ENCODE results near the gene ROBO3. TPM values are rescaled to one million over a fixed set of nuclear protein-coding genes. Genes with fewer than 3 reads are reported as not detected.
A peak's percentile ranks its signal among the peaks of the same experiment; 100 is the strongest.

The ROBO3 gene
- total RNA-seq, 1 donor from 2014 or later, result 18.9 TPM

- Histone ChIP-seq H3K9me3 (no peaks in the 10 kb centered on the region), H3K4me3 (no peak overlapping the region), H3K27ac (no peak overlapping the region), H3K27me3 (peaks cover 8% of the 10 kb centered on the region), H3K36me3 (no peaks in the 10 kb centered on the region), H3K4me1 (peaks cover 13% of the 10 kb centered on the region)
- TF ChIP-seq POLR2AphosphoS5 (IDR thresholded peaks at IDR 0.05; ENCODE audit: insufficient read depth in 1 of 2, low read depth in 1 of 2), result no peak
- no peak for TF ChIP-seq CTCF (IDR thresholded peaks at IDR 0.05)
- TF ChIP-seq POLR2A (IDR thresholded peaks at IDR 0.05), result no peak
- intact Hi-C loops (cut with DNase I), result loop anchor here (5.0 kb wide), 2 partner anchors 79 to 164 kb away; partner anchors contain the start of genes SIAE and SPA17
- DNase-seq (ENCODE audit: extremely low spot score in 2 of 2), result peak in 1 of 2 donors; percentile 58
These were observed 29.3 kb upstream of the ROBO3 start for GRCh38 chr11:124835918-124836317.

- Histone ChIP-seq H3K27ac (no peak overlapping the region), H3K36me3 (no peaks in the 10 kb centered on the region), H3K27me3 (peaks cover 8% of the 10 kb centered on the region), H3K4me3 (no peak overlapping the region), H3K4me1 (peaks cover 13% of the 10 kb centered on the region), H3K9me3 (no peaks in the 10 kb centered on the region)
- no peak for TF ChIP-seq POLR2A (IDR thresholded peaks at IDR 0.05)
- TF ChIP-seq CTCF (IDR thresholded peaks at IDR 0.05), result no peak
- TF ChIP-seq POLR2AphosphoS5 (IDR thresholded peaks at IDR 0.05; ENCODE audit: insufficient read depth in 1 of 2, low read depth in 1 of 2), result no peak
- DNase-seq (ENCODE audit: extremely low spot score in 2 of 2), result peak in 1 of 2 donors; percentile 77
- intact Hi-C loops (cut with DNase I), result loop anchor here (5.0 kb wide), 2 partner anchors 80 to 165 kb away; partner anchors contain the start of genes SIAE and SPA17
These were observed 27.8 kb upstream of the ROBO3 start for GRCh38 chr11:124837491-124837856.

DNA sequence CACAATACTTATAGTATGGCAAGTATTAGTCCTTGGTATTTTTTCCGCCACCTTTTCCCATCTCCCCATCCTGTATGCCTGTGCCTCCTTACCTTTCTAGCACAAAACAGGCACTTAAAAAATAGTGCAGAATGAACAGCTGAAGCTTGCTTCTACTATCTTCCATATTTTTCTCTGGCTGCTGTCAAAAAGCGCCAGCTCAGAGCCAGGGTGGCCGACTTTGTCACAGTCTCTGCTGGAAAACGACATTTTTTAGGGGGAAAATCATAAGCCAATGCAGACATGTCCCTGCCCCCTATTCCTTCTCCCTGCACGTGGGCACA lies 26.5 kb upstream of the ROBO3 start:
- H3K9me3 ChIP-seq, result no peaks in the 10 kb centered on the region
- no peak overlapping the region for H3K4me3 ChIP-seq
- H3K27ac ChIP-seq, result no peak overlapping the region
- peaks cover 13% of the 10 kb centered on the region for H3K4me1 ChIP-seq
- H3K27me3 ChIP-seq, result peaks cover 8% of the 10 kb centered on the region
- intact Hi-C loops (cut with DNase I), result loop anchor here (5.0 kb wide), 2 partner anchors 81 to 166 kb away; partner anchors contain the start of genes SIAE and SPA17
- H3K36me3 ChIP-seq, result no peaks in the 10 kb centered on the region
- TF ChIP-seq POLR2A (IDR thresholded peaks at IDR 0.05) (no peak), CTCF (IDR thresholded peaks at IDR 0.05) (no peak), POLR2AphosphoS5 (IDR thresholded peaks at IDR 0.05; ENCODE audit: insufficient read depth in 1 of 2, low read depth in 1 of 2) (no peak)
- no peak for DNase-seq (ENCODE audit: extremely low spot score in 2 of 2)

DNA sequence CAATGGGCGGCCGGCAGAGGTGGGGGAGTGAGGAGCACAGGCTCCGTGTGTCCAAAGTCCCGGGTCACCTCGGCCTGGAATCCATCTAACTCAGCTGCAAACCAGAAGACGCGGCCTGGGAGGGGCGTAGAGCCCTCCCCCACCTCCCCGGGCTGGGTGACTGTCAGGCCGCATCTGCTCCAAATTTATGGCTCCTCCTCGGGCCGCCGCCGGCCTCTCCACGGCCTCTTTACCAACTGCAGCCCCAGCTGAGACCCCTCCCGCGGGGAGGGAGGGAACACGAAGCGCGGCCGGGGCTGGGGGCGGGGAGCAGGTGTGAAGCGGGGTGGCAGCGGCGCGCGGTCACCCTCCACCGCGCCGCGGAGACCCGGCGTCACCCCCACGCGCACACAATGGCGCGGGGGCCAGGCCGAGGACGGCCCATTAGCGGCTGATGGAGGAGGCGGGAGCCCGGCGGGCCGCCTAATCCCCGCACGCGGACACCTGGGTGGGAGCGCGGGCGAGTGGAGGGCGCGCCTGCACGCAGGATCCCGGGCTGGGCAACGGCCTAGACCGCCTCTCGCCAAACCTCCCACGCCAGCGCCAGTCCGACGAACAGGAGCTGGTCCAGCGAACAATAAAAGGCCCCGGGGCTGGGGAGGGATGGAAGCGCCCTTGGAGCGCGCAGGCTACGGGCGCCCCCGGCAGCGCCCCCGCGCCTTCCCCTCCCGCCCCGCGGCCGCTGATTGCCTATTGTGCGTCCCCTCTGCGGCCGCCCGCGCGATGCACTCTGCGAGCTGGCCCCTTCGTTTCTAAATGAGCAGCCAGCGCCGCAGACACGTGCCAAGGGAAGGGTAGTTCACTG lies 25.9 kb upstream of the ROBO3 start:
- DNase-seq (ENCODE audit: extremely low spot score in 2 of 2), result peak in 1 of 2 donors; percentile 64
- no peak for TF ChIP-seq POLR2A (IDR thresholded peaks at IDR 0.05)
- no peak for TF ChIP-seq POLR2AphosphoS5 (IDR thresholded peaks at IDR 0.05; ENCODE audit: insufficient read depth in 1 of 2, low read depth in 1 of 2)
- TF ChIP-seq CTCF (IDR thresholded peaks at IDR 0.05), result no peak

More for the DNA sequence above, 25.9 kb upstream of the ROBO3 start:
- H3K27me3 ChIP-seq, result peaks cover 8% of the 10 kb centered on the region
- peaks cover 13% of the 10 kb centered on the region for H3K4me1 ChIP-seq
- intact Hi-C loops (cut with DNase I), result loop anchor here (5.0 kb wide), 2 partner anchors 82 to 167 kb away; partner anchors contain the start of genes SIAE and SPA17
- H3K27ac ChIP-seq, result no peak overlapping the region
- no peaks in the 10 kb centered on the region for H3K9me3 ChIP-seq
- H3K4me3 ChIP-seq, result peak overlapping the region; percentile 24 to 40
- no peaks in the 10 kb centered on the region for H3K36me3 ChIP-seq

Measured in vagina (tissue), 2 donors.